NCI-H1092 (cell line): Measurements from ENCODE around the gene DNAJC30.

Source experiments
- DNase-seq: peaks from one replicate; lab custom pipeline; 2025; lab: John Stamatoyannopoulos, UW

DNAJC30 gene

DNA sequence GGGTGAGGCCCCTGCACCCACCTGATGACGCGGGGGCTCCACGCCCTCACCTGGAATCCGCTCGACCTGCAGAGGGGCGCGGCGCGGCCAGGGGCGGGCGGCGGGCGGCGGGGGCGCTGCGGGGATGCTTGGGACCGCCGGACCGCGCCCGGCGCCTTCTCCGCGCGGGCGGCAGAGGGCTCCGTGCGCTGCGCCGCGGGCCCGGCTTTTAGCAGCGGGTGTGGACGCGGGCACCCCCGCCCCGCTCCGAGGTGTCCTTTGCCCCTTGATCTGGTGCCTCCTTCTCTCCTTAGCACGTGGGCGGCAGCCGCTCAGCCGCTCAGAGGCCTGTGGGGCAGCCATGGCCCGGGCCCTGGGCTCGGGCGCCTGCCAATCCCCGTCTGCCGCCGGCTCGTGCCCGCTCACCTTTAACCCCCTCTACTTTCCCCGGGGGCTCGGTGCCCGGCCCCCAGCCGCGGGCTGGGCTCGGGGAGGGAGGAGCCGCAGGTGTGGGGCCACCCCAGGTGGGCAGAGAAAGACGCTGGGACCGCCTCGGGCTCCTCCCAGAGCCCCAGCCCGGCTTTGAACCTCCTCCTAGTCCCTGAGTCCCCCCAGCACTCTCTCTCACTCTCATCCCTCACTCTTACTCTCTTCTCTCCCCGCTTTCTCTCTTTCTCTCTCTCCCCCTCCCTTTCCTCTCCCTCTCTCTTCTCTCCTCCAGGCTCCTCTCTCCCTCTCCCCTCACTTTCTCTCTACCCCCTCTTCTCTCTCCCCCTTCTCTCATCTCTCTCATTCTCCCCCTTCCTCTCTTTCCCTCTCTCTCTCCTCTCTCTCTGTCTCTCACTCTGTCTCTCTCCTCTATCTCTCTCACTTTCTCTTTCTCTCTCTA, 35.3 kb downstream of the DNAJC30 start:
- no peak for DNase-seq

DNA sequence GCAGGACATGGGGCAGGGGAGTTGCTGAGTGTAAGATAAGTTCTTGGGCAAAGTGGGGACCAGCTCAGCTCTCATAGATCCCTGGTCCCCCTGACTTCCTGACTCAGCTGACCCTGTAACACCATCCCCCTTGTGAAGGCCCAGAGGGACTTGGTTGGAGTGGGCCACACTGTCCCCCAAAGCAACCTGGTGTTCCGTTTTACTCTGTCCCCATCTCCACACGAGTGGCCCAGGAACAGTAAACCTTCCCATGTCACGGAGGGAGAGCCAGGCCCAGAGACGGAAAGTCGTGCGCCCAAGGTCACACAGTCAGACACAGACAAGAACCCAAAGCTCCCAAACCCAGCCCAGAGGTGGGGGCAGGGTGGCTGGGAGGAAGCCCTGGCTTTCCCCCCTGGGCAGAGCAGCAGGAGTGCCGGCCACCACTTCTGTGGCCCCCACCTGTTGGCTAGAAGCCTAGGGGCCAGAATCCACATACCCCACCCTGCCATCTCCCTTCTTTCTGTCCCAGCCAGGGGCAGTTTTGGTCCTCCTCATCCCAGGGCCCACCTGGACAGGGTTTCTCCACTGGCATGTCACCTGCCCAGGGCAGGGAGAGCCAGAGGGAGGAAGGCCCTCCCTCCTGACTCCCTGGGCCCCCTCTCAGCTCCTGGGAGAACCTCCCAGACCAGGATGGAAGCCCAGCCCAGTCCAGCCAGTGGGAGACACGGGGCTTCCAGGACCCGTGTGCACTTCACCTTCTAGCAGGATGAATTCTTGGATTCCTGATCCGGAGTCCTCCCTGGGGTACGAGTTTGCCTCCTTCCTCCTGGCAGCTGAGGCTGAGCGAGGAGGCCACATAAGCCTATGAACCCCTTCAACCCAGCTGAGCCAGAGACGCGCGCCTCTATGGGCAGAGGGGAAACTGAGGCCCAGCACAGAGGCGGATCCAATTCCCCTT, 36.2 kb downstream of the DNAJC30 start:
- DNase-seq: no peak

DNA sequence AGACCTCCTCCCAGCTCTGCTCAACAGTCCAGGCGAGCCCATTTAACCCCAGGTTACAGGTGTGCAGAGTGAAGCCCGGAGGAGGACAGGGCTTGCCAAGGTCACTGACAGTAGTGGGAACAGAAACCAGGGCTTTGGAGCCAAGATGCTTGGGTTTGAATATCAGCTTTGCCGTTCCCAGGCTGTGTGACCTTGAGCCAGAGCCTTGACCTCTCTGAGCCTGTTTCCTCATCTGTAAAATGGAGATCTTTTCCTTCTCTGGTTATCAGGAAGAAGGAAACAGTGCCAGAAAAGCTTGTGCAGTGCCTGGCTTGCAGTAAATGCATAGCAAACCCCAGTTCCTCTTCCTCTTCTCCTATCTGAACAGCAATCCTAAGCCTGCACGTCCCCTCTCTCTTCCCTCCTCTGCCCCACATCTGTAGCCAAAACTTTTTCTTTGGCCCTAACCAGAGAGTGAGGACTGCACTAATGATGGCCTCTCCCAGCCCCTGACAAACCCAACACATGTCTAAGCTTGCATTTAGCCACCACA, 37.5 kb downstream of the DNAJC30 start:
- DNase-seq: no peak

DNA sequence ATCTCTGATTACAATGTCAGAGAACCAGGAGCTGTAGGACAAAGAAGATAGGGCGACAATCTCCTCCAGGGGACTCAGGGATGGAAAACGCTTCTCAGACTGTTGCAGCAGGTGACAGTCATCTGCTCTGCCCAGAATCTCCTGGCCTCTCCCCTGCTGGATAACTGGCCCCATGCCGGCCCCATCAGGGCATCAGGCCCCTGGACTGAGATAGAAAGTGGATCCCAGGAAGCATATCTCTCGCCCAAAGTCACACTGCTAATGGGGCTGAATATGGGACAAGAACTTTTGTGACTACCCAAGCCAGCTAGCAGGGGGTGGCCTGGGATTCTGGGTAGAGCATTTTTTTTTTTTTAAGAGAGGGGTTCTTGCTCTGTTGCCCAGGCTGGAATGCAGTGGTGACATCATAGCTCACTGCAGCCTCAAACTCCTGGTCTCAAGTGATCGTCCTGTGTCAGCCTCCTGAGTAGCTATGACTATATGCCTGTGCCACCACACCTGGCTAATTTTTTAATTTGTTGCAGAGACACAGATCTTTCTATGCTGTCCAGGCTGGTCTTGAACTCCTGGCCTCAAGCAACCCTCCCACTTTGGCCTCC, 38.5 kb downstream of the DNAJC30 start:
- no peak for DNase-seq

DNA sequence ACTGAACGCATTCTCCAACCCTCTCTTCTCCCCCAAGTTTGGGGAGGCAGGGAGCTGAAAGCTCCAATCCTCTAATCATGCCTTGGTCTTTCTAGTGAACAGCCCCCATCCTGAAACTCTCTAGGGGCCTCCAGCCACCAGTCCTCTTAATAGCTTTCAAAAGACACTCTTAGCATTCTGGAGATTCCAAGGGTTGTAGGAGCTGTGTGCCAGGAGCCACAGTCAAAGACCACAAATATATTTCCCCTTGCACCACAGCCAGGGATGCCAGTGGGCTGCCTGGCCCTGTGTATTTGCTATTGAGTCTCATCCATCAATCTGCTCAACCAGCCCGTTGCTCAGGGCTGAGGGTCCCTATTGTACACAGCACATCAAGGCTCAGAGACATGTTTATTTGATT, 40.4 kb downstream of the DNAJC30 start:
- no peak for DNase-seq

DNA sequence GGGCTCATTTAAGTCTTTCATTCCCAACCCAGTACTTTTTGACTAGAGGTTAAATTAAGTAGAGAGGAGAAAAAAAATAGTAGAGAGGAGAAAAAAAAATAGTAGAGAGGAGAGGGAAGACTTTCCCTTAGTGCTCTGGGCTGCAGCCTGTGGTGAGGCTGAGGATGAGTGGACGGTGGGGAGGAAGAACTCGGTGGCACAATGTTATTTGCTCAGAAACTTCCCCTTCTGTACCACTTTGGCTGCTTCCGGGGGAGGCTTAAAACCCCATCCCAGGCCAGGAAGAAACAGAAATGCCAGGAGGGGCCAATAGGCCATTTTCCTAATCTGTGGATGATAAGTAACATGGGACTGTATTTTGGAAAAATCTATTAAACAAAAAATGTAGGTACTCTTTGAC, 44.3 kb downstream of the DNAJC30 start:
- no peak for DNase-seq

DNA sequence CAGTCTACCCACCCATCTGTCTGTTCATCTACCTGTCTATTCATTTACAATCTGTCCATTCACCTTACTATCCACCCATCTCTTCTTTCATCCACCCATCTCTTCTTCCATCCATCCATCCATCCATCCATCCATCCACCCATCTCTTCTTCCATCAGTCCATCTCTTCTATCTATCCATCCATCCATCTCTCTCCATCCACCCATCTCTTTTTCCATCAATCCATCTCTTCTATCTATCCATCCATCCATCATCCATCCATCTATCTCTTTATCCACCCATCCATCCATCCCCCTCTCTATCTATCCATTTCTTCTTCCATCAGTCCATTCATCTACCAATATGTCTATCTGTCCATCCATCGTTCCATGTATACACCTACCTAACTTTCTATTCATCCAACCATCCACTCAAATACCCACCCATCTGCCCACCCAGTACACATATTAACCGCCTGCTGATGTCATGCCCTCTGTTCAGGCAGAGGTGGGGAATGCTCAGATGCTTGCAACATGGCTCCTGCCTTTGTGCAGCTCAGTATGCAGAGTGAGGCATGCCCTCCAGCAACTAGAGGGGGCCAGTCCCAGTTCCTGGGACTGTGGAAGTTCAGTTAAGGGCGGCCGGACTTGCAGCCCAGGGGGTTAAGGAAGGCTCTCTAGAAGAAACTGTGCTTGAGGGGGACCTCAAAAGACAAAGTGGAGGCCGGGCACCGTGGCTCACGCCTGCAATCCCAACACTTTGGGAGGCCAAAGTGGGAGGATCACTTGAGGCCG, 47.6 kb downstream of the DNAJC30 start:
- no peak for DNase-seq

DNA sequence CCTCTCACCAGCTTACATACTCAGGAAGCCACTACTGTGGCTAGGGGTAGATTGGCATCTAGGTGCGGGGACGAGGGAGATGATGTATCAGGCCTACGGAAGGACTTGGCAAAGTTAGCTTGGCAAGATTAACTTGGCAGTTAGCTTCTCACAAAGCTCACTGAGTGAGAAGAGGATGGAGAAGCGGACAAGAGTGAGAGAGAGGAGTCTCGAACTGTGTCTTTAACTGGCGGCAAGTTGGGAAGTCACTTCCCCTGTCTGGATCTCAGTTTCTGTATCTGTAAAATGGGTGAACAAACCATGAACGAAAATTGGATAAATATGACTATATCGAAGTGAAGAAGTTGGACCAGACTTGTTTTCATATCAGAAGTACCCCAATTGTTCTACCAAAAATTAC, 49.4 kb downstream of the DNAJC30 start:
- DNase-seq: no peak

DNA sequence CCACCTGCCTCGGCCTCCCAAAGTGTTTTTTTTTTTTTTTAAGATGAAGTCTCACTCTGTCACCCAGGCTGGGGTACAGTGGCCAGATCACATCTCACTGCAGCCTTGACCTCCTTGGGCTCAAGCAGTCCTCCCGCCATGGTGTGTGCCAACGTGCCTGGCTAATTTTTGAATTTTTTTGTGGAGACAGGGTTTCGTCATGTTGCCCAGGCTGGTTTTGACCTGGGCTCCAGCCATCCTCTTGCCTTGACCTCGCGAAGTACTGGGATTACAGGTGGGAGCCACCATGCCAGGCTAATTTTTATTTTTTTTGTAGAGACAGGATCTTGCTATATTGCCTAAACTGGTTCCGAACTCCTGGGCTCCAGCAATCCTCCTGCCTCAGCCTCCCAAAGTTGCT, 49.9 kb downstream of the DNAJC30 start:
- no peak for DNase-seq

DNA sequence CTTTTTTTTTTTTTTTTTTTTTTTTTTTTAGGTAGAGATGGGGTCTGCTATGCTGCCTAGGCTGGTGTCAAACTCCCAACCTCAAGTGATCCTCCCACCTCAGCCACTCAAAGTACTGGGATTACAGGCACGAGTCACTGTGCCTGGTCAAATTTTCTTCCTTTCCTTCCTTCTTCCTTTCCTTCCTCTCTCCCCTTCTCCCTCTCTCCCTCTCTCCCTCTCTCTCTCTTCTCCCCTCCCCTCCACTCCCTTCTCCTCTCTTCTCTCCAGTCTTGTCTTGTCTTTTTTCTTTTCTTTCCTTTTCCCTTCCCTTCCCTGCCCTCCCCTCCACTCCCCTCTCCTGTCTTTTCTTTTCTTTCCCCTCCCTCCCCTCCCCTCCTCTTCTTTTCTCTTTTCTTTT, 51.7 kb downstream of the DNAJC30 start:
- DNase-seq: no peak
